Panc1 (cell line): Measurements from ENCODE around the gene DPYD. TPM values are rescaled to one million over a fixed set of nuclear protein-coding genes. Genes with fewer than 3 reads are reported as not detected.

ENCODE experiments used
- ATAC-seq: fragments of 200-7000 bp; cut with Tn5 transposase; 2 replicates; pipeline ENCODE4 v1.9.1; 2020; ENCODE audit warnings: mild to moderate bottlenecking, moderate library complexity
- BruUV-seq: library from RNA; stranded (reverse); fragments of 400-500 nt; replicated peaks from 2 replicates; lab custom pipeline; 2021; lab: Mats Ljungman, UMichigan
- CTCF ChIA-PET: fragments of 300-600 bp; sonication (Branson Sonifier 250); formaldehyde crosslinking; loops from one replicate; lab custom pipeline; 2022; ENCODE audit warnings: antibody characterized with exemption; lab: Charles Lee
- POLR2A ChIA-PET: fragments of 300-600 bp; sonication (Branson Sonifier 250); formaldehyde crosslinking; loops from one replicate; lab custom pipeline; 2022; ENCODE audit warnings: antibody characterized with exemption; lab: Charles Lee
- DNase-seq: peaks from one replicate; pipeline ENCODE4 v3.0.0-alpha.2; 2010; ENCODE audit warnings: low read depth, low spot score
- H3K27ac ChIP-seq: 2 replicates; pipeline ENCODE4 v1.5.1; 2011; ENCODE audit warnings: mild to moderate bottlenecking, low read length, inconsistent platforms
- H3K27me3 ChIP-seq: fragments of 200-500 bp; sonication (Bioruptor generic); 2 replicates; pipeline ENCODE4 v1.6.0; 2014; ENCODE audit warnings: low read length, inconsistent platforms; ENCODE audit not compliant: control insufficient read depth, insufficient read depth
- H3K36me3 ChIP-seq: fragments of 200-500 bp; sonication (Bioruptor generic); 2 replicates; pipeline ENCODE4 v1.5.1; 2014; ENCODE audit warnings: inconsistent platforms, mild to moderate bottlenecking, low read length, moderate library complexity; ENCODE audit not compliant: control insufficient read depth, insufficient read depth
- H3K4me1 ChIP-seq: 2 replicates; pipeline ENCODE4 v1.5.1; 2011; ENCODE audit warnings: inconsistent platforms, mild to moderate bottlenecking, low read length, moderate library complexity; ENCODE audit not compliant: control insufficient read depth, insufficient read depth
- H3K4me3 ChIP-seq, 2 experiments: 2 replicates each; pipeline ENCODE4 v1.5.1; 2011 to 2012; ENCODE audit warnings: low read depth in 2 of 2, low read length in 2 of 2, mild to moderate bottlenecking in 2 of 2, inconsistent platforms in 1 of 2, moderate library complexity in 1 of 2
- H3K9me3 ChIP-seq: fragments of 200-500 bp; sonication (Bioruptor generic); 2 replicates; pipeline ENCODE4 v1.5.1; 2014; ENCODE audit warnings: low read depth, mild to moderate bottlenecking, inconsistent platforms, low read length, moderate library complexity; ENCODE audit not compliant: control insufficient read depth, insufficient read depth
- CTCF ChIP-seq: fragments of 450-650 bp; IDR thresholded peaks from 2 replicates; pipeline ENCODE4 v1.5.1; 2017; ENCODE audit warnings: mild to moderate bottlenecking
- POLR2AphosphoS5 ChIP-seq: IDR thresholded peaks from 2 replicates; pipeline ENCODE4 v1.6.1; 2012; ENCODE audit warnings: mild to moderate bottlenecking, low read depth, low read length, moderate library complexity
- REST ChIP-seq, 2 experiments: IDR thresholded peaks; 2 replicates each; pipeline ENCODE4 v1.6.1; 2011 to 2012; ENCODE audit warnings: low read depth in 2 of 2, control low read depth in 1 of 2, low read length in 1 of 2, mild to moderate bottlenecking in 1 of 2, moderate library complexity in 1 of 2; ENCODE audit not compliant: insufficient read depth in 1 of 2
- SIN3A ChIP-seq: IDR thresholded peaks from 2 replicates; pipeline ENCODE4 v1.6.1; 2012; ENCODE audit warnings: low read depth, mild to moderate bottlenecking, low read length, moderate library complexity, borderline replicate concordance; ENCODE audit not compliant: insufficient read depth
- TCF7L2 ChIP-seq: IDR thresholded peaks from 2 replicates; pipeline ENCODE4 v1.6.1; 2011; ENCODE audit warnings: mild to moderate bottlenecking, low read depth, low read length, inconsistent platforms
- in situ Hi-C: cut with HindIII; loops from 2 replicates; pipeline ENCODE4 v1.10.0; 2016; ENCODE audit warnings: low sequenced_read_pairs, low pct_unique_long_range_greater_than_20kb
- intact Hi-C: fragments of 100-400 bp; cut with micrococcal nuclease; formaldehyde crosslinking; loops from one replicate; pipeline ENCODE4 v1.10.0; 2022; ENCODE audit not compliant: unreplicated experiment
- total RNA-seq: library from RNA; stranded (reverse); gene quantifications from one replicate; pipeline ENCODE4 v1.2.1, GENCODE V29; 2021; ENCODE audit not compliant: unreplicated experiment

DPYD gene
- total RNA-seq, 1 experiment from 2014 or later: 2.0 TPM

GRCh38 chr1:97082160-97082848, 838.5 kb downstream of the DPYD start:
- no peaks in the 10 kb centered on the region for H3K4me1 ChIP-seq
- H3K36me3 ChIP-seq: no peaks in the 10 kb centered on the region; the same call in 1 of the 2 replicates
- ChIA-PET POLR2A (no interaction called here), CTCF (no interaction called here)
- BruUV-seq: no TSS peak
- H3K4me3 ChIP-seq: no peak overlapping the region
- H3K9me3 ChIP-seq: no peaks in the 10 kb centered on the region
- H3K27ac ChIP-seq: no peak overlapping the region
- DNase-seq (no peak), ATAC-seq (no peak)
- intact Hi-C loops (no loop called here), in situ Hi-C loops (no loop called here)
- no peaks in the 10 kb centered on the region for H3K27me3 ChIP-seq
- TF ChIP-seq TCF7L2 (no peak), POLR2AphosphoS5 (no peak), REST (IDR thresholded peaks at IDR 0.05; ENCODE audit: insufficient read depth in 1 of 2, low read depth in 2 of 2, low read length in 1 of 2) (no peak), SIN3A (no peak), CTCF (no peak)

DNA sequence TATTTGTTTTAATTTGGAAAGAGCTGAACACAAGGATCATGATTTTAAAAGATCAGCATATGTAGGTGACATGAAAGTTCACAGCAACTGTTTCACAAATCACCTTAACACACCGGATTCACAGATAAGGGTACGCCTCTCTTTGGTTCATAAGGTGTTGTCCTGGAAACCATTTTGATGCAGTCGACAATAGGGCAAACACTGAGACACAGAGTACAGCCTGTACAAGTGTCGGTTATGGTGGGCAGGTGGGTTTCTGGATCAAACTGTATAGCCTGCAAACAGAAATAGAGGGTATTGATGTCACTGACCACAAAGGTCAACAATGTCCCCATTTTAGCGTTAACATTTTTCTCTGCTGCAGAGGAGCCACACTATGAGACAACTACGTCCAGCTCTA, 842.0 kb downstream of the DPYD start:
- no peaks in the 10 kb centered on the region; the same call in 1 of the 2 replicates for H3K36me3 ChIP-seq
- intact Hi-C loops: no loop called here
- DNase-seq (no peak), ATAC-seq (no peak)
- TF ChIP-seq SIN3A (no peak), CTCF (no peak), POLR2AphosphoS5 (no peak), REST (IDR thresholded peaks at IDR 0.05; ENCODE audit: insufficient read depth in 1 of 2, low read depth in 2 of 2, low read length in 1 of 2) (no peak), TCF7L2 (no peak)
- ChIA-PET POLR2A (no interaction called here), CTCF (no interaction called here)
- H3K9me3 ChIP-seq: no peaks in the 10 kb centered on the region
- H3K27ac ChIP-seq: no peak overlapping the region
- H3K4me1 ChIP-seq: no peaks in the 10 kb centered on the region
- H3K27me3 ChIP-seq: no peaks in the 10 kb centered on the region
- in situ Hi-C loops: no loop called here
- BruUV-seq: no TSS peak
- H3K4me3 ChIP-seq: no peak overlapping the region
